ENCODE data around the gene KRTAP10-2. TPM values are rescaled to one million over a fixed set of nuclear protein-coding genes. Genes with fewer than 3 reads are reported as not detected.
A peak's percentile ranks its signal among the peaks of the same experiment; 100 is the strongest.

KRTAP10-2 gene
- total and polyA plus RNA-seq, 2 experiments from 2014 or later: not detected

- Histone ChIP-seq H3K4me3 (no peak overlapping the region), H3K27me3 (replicated peaks; ENCODE audit: insufficient read depth) (peaks cover 15% of the 10 kb centered on the region), H3F3A (ENCODE audit: insufficient read depth) (no peaks in the 10 kb centered on the region), H3K4me2 (ENCODE audit: unreplicated experiment) (no peak overlapping the region), H4K20me1 (ENCODE audit: insufficient read depth) (no peaks in the 10 kb centered on the region), H3K36me3 (ENCODE audit: low read depth) (no peaks in the 10 kb centered on the region), H3K27ac (no peak overlapping the region), H3K9me2 (ENCODE audit: insufficient read depth) (no peaks in the 10 kb centered on the region), H2AFZ (no peak overlapping the region), H3K4me1 (ENCODE audit: insufficient read depth) (no peaks in the 10 kb centered on the region), H3K9ac (no peak overlapping the region), H3K9me3 (ENCODE audit: low read depth) (no peaks in the 10 kb centered on the region), H3K79me2 (ENCODE audit: insufficient read depth) (no peaks in the 10 kb centered on the region)
- TF ChIP-seq EZH2phosphoT487 (IDR thresholded peaks at IDR 0.05; ENCODE audit: insufficient read depth, low read depth) (no peak), EZH2 (IDR thresholded peaks at IDR 0.05; ENCODE audit: insufficient read depth, poor library complexity, severe bottlenecking) (no peak)
- DNase-seq: no peak
- 59 to 60% methylated on average over 11 of the region's 11 CpGs for WGBS, 2 experiments (ENCODE audit: low coverage in 1 of 2, low lambda C conversion rate in 2 of 2, missing lambda C conversion rate in 2 of 2)
- in situ Hi-C loops (cut with MboI): loop anchor here (25.0 kb wide), 1 partner anchor 536 kb away; no protein-coding TSS in a partner anchor
Measured at GRCh38 chr21:44598061-44598460, 46.8 kb upstream of the KRTAP10-2 start.

- TF ChIP-seq EZH2 (IDR thresholded peaks at IDR 0.05; ENCODE audit: insufficient read depth, poor library complexity, severe bottlenecking): no peak
- no peak for TF ChIP-seq EZH2phosphoT487 (IDR thresholded peaks at IDR 0.05; ENCODE audit: insufficient read depth, low read depth)
- no peak overlapping the region for H3K9ac ChIP-seq
- H3K4me1 ChIP-seq (ENCODE audit: insufficient read depth): no peaks in the 10 kb centered on the region
- H3K4me3 ChIP-seq: no peak overlapping the region
- H3K9me2 ChIP-seq (ENCODE audit: insufficient read depth): no peaks in the 10 kb centered on the region
- H3K9me3 ChIP-seq (ENCODE audit: low read depth): no peaks in the 10 kb centered on the region
- no peak overlapping the region for H2AFZ ChIP-seq
- no peaks in the 10 kb centered on the region for H3K79me2 ChIP-seq (ENCODE audit: insufficient read depth)
- 6 to 11% methylated on average over 9 of the region's 9 CpGs for WGBS, 2 experiments (ENCODE audit: low coverage in 1 of 2, low lambda C conversion rate in 2 of 2, missing lambda C conversion rate in 2 of 2)
- H4K20me1 ChIP-seq (ENCODE audit: insufficient read depth): no peaks in the 10 kb centered on the region
- H3K36me3 ChIP-seq (ENCODE audit: low read depth): no peaks in the 10 kb centered on the region
- no peak overlapping the region for H3K27ac ChIP-seq
- DNase-seq: peak; percentile 34
- H3K4me2 ChIP-seq (ENCODE audit: unreplicated experiment): no peak overlapping the region
- peaks cover 15% of the 10 kb centered on the region for H3K27me3 ChIP-seq (replicated peaks; ENCODE audit: insufficient read depth)
- in situ Hi-C loops (cut with MboI): loop anchor here (25.0 kb wide), 1 partner anchor 534 kb away; no protein-coding TSS in a partner anchor
- no peaks in the 10 kb centered on the region for H3F3A ChIP-seq (ENCODE audit: insufficient read depth)
Measured at GRCh38 chr21:44596068-44596725, 44.9 kb upstream of the KRTAP10-2 start.

GRCh38 chr21:44595524-44595923, 44.2 kb upstream of the KRTAP10-2 start:
- no peak for DNase-seq
- Histone ChIP-seq H2AFZ (no peak overlapping the region), H3K79me2 (ENCODE audit: insufficient read depth) (no peaks in the 10 kb centered on the region), H3K9me3 (ENCODE audit: low read depth) (no peaks in the 10 kb centered on the region), H3K36me3 (ENCODE audit: low read depth) (no peaks in the 10 kb centered on the region), H3F3A (ENCODE audit: insufficient read depth) (no peaks in the 10 kb centered on the region), H3K27ac (no peak overlapping the region), H4K20me1 (ENCODE audit: insufficient read depth) (no peaks in the 10 kb centered on the region), H3K9me2 (ENCODE audit: insufficient read depth) (no peaks in the 10 kb centered on the region), H3K4me2 (ENCODE audit: unreplicated experiment) (no peak overlapping the region), H3K4me3 (no peak overlapping the region), H3K9ac (no peak overlapping the region), H3K27me3 (replicated peaks; ENCODE audit: insufficient read depth) (peaks cover 15% of the 10 kb centered on the region), H3K4me1 (ENCODE audit: insufficient read depth) (no peaks in the 10 kb centered on the region)
- in situ Hi-C loops (cut with MboI): loop anchor here (25.0 kb wide), 1 partner anchor 533 kb away; no protein-coding TSS in a partner anchor
- no peak for TF ChIP-seq EZH2phosphoT487 (IDR thresholded peaks at IDR 0.05; ENCODE audit: insufficient read depth, low read depth)
- TF ChIP-seq EZH2 (IDR thresholded peaks at IDR 0.05; ENCODE audit: insufficient read depth, poor library complexity, severe bottlenecking): no peak
- 14 to 18% methylated on average over 6 of the region's 6 CpGs for WGBS, 2 experiments (ENCODE audit: low coverage in 1 of 2, low lambda C conversion rate in 2 of 2, missing lambda C conversion rate in 2 of 2)

GRCh38 chr21:44594406-44594916, 43.2 kb upstream of the KRTAP10-2 start:
- H3K9ac ChIP-seq: no peak overlapping the region
- no peaks in the 10 kb centered on the region for H3F3A ChIP-seq (ENCODE audit: insufficient read depth)
- no peak overlapping the region for H3K4me3 ChIP-seq
- TF ChIP-seq EZH2 (IDR thresholded peaks at IDR 0.05; ENCODE audit: insufficient read depth, poor library complexity, severe bottlenecking): no peak
- no peak for TF ChIP-seq EZH2phosphoT487 (IDR thresholded peaks at IDR 0.05; ENCODE audit: insufficient read depth, low read depth)
- no peak for DNase-seq
- in situ Hi-C loops (cut with MboI): loop anchor here (25.0 kb wide), 1 partner anchor 532 kb away; no protein-coding TSS in a partner anchor
- H3K9me2 ChIP-seq (ENCODE audit: insufficient read depth): no peaks in the 10 kb centered on the region
- H3K4me1 ChIP-seq (ENCODE audit: insufficient read depth): no peaks in the 10 kb centered on the region
- no peaks in the 10 kb centered on the region for H3K9me3 ChIP-seq (ENCODE audit: low read depth)
- no peaks in the 10 kb centered on the region for H4K20me1 ChIP-seq (ENCODE audit: insufficient read depth)
- H3K27me3 ChIP-seq (replicated peaks; ENCODE audit: insufficient read depth): peaks cover 15% of the 10 kb centered on the region
- no peaks in the 10 kb centered on the region for H3K79me2 ChIP-seq (ENCODE audit: insufficient read depth)
- no peaks in the 10 kb centered on the region for H3K36me3 ChIP-seq (ENCODE audit: low read depth)
- WGBS, 2 experiments (ENCODE audit: low coverage in 1 of 2, low lambda C conversion rate in 2 of 2, missing lambda C conversion rate in 2 of 2): 41 to 45% methylated on average over 12 of the region's 12 CpGs
- H3K4me2 ChIP-seq (ENCODE audit: unreplicated experiment): no peak overlapping the region
- no peak overlapping the region for H3K27ac ChIP-seq
- no peak overlapping the region for H2AFZ ChIP-seq

Measured in GM23248 (cell line).